ENCODE data around the gene IL22RA1. TPM values are rescaled to one million over a fixed set of nuclear protein-coding genes. Genes with fewer than 3 reads are reported as not detected.

Gene IL22RA1
- total RNA-seq, 5 donors from 2014 or later (not counting 1 experiment from before 2014, with no cell fraction given) = 0.13 to 0.15 TPM; not detected in 3

- no peaks in the 10 kb centered on the region for H3K36me3 Mint-ChIP-seq
- no peak for ATAC-seq (replicated peaks in 1 of 4)
- no peak overlapping the region for H3K4me3 Mint-ChIP-seq
- Histone ChIP-seq H3K27ac (ENCODE audit: low read length) (no peak overlapping the region), H3K27me3 (replicated peaks in 1 of 2; ENCODE audit: control insufficient read depth in 2 of 2, extremely low read depth in 1 of 2, insufficient read depth in 2 of 2, low read length in 1 of 2) (peaks cover 0 to 16% of the 10 kb centered on the region in 2 experiments), H3K4me3 (ENCODE audit: control insufficient read depth in 1 of 2, extremely low read depth in 1 of 2, low read length in 1 of 2) (no peak overlapping the region), H3K36me3 (ENCODE audit: control insufficient read depth in 2 of 2, extremely low read depth in 1 of 2, insufficient read depth in 1 of 2, low read length in 1 of 2) (no peaks in the 10 kb centered on the region), H3K4me1 (ENCODE audit: control insufficient read depth in 1 of 2, extremely low read depth in 1 of 2, insufficient read depth in 2 of 2, low read length in 2 of 2) (peaks cover 0 to 4% of the 10 kb centered on the region in 2 experiments), H3K9me3 (no peaks in the 10 kb centered on the region)
- H3K9me3 Mint-ChIP-seq = no peaks in the 10 kb centered on the region
- ChIA-PET CTCF (no interaction called here), POLR2A (no interaction called here)
- peaks cover 0 to 4% (median 2%) of the 10 kb centered on the region in 3 donors for H3K4me1 Mint-ChIP-seq
- H3K27ac Mint-ChIP-seq = no peak overlapping the region
- DNase-seq = no peak
- peaks cover 0 to 4% of the 10 kb centered on the region in 2 donors for H3K27me3 Mint-ChIP-seq
- WGBS (ENCODE audit: insufficient coverage) = 92% methylated on average over 5 of the region's 5 CpGs
Measured at GRCh38 chr1:24074196-24074595, 68.7 kb downstream of the IL22RA1 start.

- peaks cover 0 to 4% of the 10 kb centered on the region in 2 experiments for H3K4me1 ChIP-seq (ENCODE audit: control insufficient read depth in 1 of 2, extremely low read depth in 1 of 2, insufficient read depth in 2 of 2, low read length in 2 of 2)
- no peak overlapping the region for H3K4me3 ChIP-seq (ENCODE audit: control insufficient read depth in 1 of 2, extremely low read depth in 1 of 2, low read length in 1 of 2)
- Mint-ChIP-seq H3K4me3 (no peak overlapping the region), H3K27ac (no peak overlapping the region), H3K4me1 (peaks cover 0 to 4% (median 2%) of the 10 kb centered on the region in 3 donors), H3K9me3 (no peaks in the 10 kb centered on the region), H3K27me3 (peaks cover 3 to 15% of the 10 kb centered on the region in 2 donors), H3K36me3 (no peaks in the 10 kb centered on the region)
- 82% methylated on average over 7 of the region's 7 CpGs for WGBS (ENCODE audit: insufficient coverage)
- H3K27ac ChIP-seq (ENCODE audit: low read length) = no peak overlapping the region
- CTCF ChIA-PET = no interaction called here
- peaks cover 0 to 26% of the 10 kb centered on the region in 2 experiments for H3K27me3 ChIP-seq (replicated peaks in 1 of 2; ENCODE audit: control insufficient read depth in 2 of 2, extremely low read depth in 1 of 2, insufficient read depth in 2 of 2, low read length in 1 of 2)
- H3K36me3 ChIP-seq (ENCODE audit: control insufficient read depth in 2 of 2, extremely low read depth in 1 of 2, insufficient read depth in 1 of 2, low read length in 1 of 2) = no peaks in the 10 kb centered on the region
- no peaks in the 10 kb centered on the region for H3K9me3 ChIP-seq
- POLR2A ChIA-PET = no interaction called here
- ATAC-seq (replicated peaks in 1 of 4) (no peak), DNase-seq (no peak)
Measured at GRCh38 chr1:24071941-24072340, 71.0 kb downstream of the IL22RA1 start.

- WGBS (ENCODE audit: insufficient coverage) = no CpG with 5 or more reads among the region's 15 CpGs
- Histone ChIP-seq H3K9me3 (no peaks in the 10 kb centered on the region), H3K4me3 (ENCODE audit: control insufficient read depth in 1 of 2, extremely low read depth in 1 of 2, low read length in 1 of 2) (no peak overlapping the region), H3K4me1 (ENCODE audit: control insufficient read depth in 1 of 2, extremely low read depth in 1 of 2, insufficient read depth in 2 of 2, low read length in 2 of 2) (peaks cover 0 to 4% of the 10 kb centered on the region in 2 experiments), H3K27me3 (replicated peaks in 1 of 2; ENCODE audit: control insufficient read depth in 2 of 2, extremely low read depth in 1 of 2, insufficient read depth in 2 of 2, low read length in 1 of 2) (peaks cover 0 to 26% of the 10 kb centered on the region in 2 experiments), H3K27ac (ENCODE audit: low read length) (no peak overlapping the region), H3K36me3 (ENCODE audit: control insufficient read depth in 2 of 2, extremely low read depth in 1 of 2, insufficient read depth in 1 of 2, low read length in 1 of 2) (no peaks in the 10 kb centered on the region)
- Mint-ChIP-seq H3K27me3 (peaks cover 6 to 15% of the 10 kb centered on the region in 2 donors), H3K4me1 (peaks cover 0 to 4% (median 2%) of the 10 kb centered on the region in 3 donors), H3K9me3 (no peaks in the 10 kb centered on the region), H3K27ac (no peak overlapping the region), H3K36me3 (no peaks in the 10 kb centered on the region), H3K4me3 (no peak overlapping the region)
- CTCF ChIA-PET = interaction anchor here (0.6 to 0.9 kb wide), 3 partner anchors 58 to 204 kb away, joined by 3 read pairs; no protein-coding TSS in a partner anchor
- peak; percentile 29 to 81 (median 59) for DNase-seq
- ATAC-seq (replicated peaks in 1 of 4) = peak; percentile 83 to 87 (median 85)
- POLR2A ChIA-PET = interaction anchor here in 1 of 2 donors (0.6 kb wide), 1 partner anchor 10 kb away, joined by 3 read pairs; no protein-coding TSS in a partner anchor
Measured at GRCh38 chr1:24070821-24071393, 72.0 kb downstream of the IL22RA1 start.

- Mint-ChIP-seq H3K27ac (no peak overlapping the region), H3K36me3 (no peaks in the 10 kb centered on the region), H3K4me1 (peaks cover 0 to 4% (median 2%) of the 10 kb centered on the region in 3 donors), H3K27me3 (peaks cover 6 to 15% of the 10 kb centered on the region in 2 donors), H3K4me3 (no peak overlapping the region), H3K9me3 (no peaks in the 10 kb centered on the region)
- DNase-seq (no peak), ATAC-seq (replicated peaks in 1 of 4) (no peak)
- H3K27me3 ChIP-seq (replicated peaks in 1 of 2; ENCODE audit: control insufficient read depth in 2 of 2, extremely low read depth in 1 of 2, insufficient read depth in 2 of 2, low read length in 1 of 2) = peaks cover 0 to 26% of the 10 kb centered on the region in 2 experiments
- POLR2A ChIA-PET = no interaction called here
- H3K36me3 ChIP-seq (ENCODE audit: control insufficient read depth in 2 of 2, extremely low read depth in 1 of 2, insufficient read depth in 1 of 2, low read length in 1 of 2) = no peaks in the 10 kb centered on the region
- H3K4me1 ChIP-seq (ENCODE audit: control insufficient read depth in 1 of 2, extremely low read depth in 1 of 2, insufficient read depth in 2 of 2, low read length in 2 of 2) = peaks cover 0 to 4% of the 10 kb centered on the region in 2 experiments
- 100% methylated on average over 1 of the region's 7 CpGs for WGBS (ENCODE audit: insufficient coverage)
- no peak overlapping the region for H3K27ac ChIP-seq (ENCODE audit: low read length)
- no peak overlapping the region for H3K4me3 ChIP-seq (ENCODE audit: control insufficient read depth in 1 of 2, extremely low read depth in 1 of 2, low read length in 1 of 2)
- CTCF ChIA-PET = interaction anchor here in 1 of 2 donors (0.7 kb wide), 1 partner anchor 159 kb away, joined by 4 read pairs; no protein-coding TSS in a partner anchor
- H3K9me3 ChIP-seq = no peaks in the 10 kb centered on the region
Measured at GRCh38 chr1:24069817-24070216, 73.1 kb downstream of the IL22RA1 start.

Other genes starting within 250 kb of the IL22RA1 start
- gene CNR2, start 229.8 kb downstream of the IL22RA1 start, total RNA-seq = 1 to 10 TPM in 4 of 5 donors, under 1 TPM in 1; 0.67 to 2.1 (median 1.5) TPM
- 100 to 1,000 TPM; 135 to 159 (median 139) TPM for gene PNRC2, start 183.3 kb downstream of the IL22RA1 start, total RNA-seq
- 100 to 1,000 TPM; 145 to 240 (median 153) TPM for gene SRSF10, start 162.8 kb downstream of the IL22RA1 start, total RNA-seq
- gene MYOM3, start 31.0 kb downstream of the IL22RA1 start, total RNA-seq = not detected
- 1 to 10 TPM; 2.4 to 7.0 (median 6.0) TPM for gene IFNLR1, start 44.1 kb upstream of the IL22RA1 start, total RNA-seq
- not detected for gene GRHL3, start 176.2 kb upstream of the IL22RA1 start, total RNA-seq